Putamen (tissue), 1 donor: ENCODE results near the gene NODAL.

Source experiments
- DNase-seq: peaks from one replicate; pipeline ENCODE4 v3.0.0-alpha.2; 2016; ENCODE audit warnings: low spot score

The NODAL gene

DNA sequence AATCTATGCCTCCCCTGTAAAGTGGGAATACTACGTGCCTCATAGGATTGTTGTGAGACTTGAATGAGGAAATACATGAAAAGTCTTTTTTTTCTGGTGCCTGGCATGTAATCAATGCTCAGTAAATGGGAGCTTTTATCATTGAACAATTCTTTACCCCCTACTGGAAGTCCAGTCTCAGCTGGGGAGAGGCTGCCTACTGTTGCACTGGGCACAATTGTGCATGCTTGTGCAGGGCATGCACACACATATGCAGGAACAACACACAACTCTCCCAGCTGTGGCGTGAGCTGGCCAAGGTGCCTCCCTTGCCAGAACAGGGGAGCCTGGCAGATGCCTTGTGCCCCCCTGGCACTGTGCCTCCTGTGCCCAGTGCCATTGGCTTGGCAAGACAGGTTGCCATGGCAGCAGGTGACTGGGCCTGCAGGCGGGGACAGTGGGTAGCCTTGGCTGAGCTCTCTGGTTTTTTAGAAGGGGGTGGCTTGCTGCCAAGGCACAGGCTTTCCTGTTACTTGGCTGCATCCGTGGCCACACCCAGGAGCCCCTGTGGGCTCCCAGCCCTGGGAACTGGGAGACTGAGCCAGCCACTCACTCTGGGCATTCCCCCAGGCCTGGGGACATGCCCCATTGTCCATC is 21.0 kb upstream of the NODAL start:
- peak; percentile 71 for DNase-seq

DNA sequence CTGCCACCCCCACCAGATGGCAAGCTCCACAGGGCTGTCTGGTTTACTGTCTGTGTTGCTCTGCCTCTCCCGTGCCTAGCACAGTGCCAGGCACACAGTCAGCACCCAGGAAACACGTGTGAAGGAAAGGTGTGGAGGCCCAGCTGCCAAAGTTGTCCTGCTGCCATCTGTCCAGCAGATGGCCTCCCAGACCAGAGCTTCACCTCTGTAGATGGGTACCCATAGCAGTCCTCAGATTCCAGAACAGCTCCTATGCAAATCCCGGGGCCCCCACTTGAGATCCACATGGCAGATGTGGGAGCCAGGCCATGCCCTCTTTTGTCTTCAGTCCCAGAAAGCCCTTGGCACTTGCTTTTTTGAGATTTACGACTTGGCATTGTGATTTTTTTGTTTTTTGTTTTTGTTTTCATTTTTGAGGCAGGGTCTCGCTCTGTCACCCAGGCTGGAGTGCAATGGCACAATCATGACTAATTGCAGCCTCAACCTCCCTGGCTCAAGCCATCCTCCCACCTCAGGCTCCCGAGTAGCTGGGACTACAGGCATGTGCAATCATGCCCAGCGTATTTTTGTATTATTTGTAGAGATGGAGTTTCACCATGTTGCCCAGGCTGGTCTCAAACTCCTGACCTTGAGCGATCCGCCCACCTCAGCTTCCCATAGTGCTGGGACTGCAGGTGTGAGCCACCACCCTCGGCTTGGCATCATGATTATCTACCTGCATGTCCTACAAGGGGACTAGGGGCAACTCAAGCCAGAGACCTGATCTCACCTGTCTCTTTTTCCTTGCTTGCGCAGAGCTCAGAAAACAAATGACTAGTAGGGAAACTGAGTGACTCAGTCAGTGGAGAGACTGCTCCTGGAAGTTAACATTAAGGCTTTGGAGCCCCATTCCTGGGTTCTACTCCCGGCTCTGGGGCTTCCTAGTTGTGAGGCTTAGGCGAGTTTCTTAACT is 20.2 kb upstream of the NODAL start:
- peak; percentile 57 for DNase-seq

GRCh38 chr10:70459774-70460490 is 18.5 kb upstream of the NODAL start:
- no peak for DNase-seq

DNA sequence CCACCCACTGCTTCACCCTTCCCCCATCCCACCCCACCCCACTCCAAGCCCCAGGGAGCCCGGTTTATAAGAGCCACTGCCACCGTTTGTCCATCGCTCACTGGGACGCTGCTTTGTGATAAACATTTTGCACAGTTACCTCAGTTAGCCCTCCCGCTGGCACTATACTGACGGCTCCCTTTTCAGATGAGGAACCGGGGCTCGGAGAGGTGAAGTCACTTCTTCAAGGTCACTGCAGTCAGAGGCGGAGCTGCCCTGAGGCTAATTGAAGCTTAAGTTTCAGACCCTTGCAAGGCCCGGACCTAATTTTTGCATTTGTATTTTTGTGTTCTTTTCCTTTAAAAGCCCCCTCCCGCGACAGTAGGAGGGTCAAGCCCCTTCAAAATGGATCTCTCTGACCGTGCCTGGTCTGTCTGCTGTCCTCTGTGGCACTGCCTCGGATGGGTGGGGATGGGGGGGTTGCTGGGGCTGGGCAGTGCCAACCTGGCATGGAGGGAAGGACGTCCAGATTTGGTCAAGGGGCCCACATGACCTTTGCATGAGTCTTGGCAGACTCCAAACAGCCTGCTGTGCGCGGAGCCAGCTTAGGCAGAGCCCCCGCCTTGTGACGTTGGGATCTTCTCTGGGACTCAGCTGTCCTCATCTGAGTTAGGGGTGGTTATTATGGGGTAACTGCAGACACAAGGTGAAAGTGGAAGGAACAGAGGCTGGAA is 17.7 kb upstream of the NODAL start:
- no peak for DNase-seq

- DNase-seq: no peak
Measured at GRCh38 chr10:70458329-70459060, 17.0 kb upstream of the NODAL start.

- DNase-seq: no peak
Measured at GRCh38 chr10:70457759-70458305, 16.4 kb upstream of the NODAL start.

DNA sequence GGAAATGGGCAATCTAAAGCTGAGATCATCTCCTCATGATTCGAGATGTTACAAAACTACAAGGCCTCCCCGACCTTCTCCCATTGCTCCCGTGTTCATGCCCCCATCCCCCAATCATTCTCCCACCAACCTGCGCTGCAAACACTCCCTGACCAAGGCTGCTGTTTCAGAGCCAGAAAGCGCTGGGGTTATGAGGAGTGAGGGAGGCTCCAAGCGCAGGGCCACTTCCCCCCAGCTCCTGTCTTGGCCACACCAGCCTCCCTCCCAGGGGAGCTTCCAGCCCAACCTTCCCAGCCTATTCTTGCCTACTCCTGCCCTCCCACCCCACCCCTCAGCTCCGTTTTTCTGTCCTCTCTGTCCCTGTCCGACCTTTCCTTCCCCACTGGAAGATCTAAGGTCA is 14.7 kb upstream of the NODAL start:
- no peak for DNase-seq

DNA sequence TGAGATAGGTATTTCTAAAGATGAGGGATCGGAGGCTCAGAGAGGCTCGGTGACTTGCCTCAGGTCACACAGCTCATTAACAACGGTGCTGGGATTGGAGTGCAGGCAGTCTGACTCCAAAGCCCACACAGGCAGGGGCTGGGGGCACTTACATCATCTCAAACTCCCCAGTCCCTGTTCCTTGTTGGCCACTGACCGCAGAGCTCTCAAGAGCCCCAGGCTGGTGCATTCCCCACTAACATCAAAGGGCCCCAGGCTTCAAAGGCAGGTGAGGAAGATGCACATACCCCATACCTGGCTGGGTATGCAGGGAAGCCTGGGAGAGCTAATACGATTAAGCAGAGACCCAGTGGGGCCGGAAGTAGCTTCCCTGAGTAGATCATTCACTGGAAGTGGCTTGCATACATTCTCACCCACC is 13.7 kb upstream of the NODAL start:
- no peak for DNase-seq

- DNase-seq: no peak
Measured at GRCh38 chr10:70448236-70448635, 6.8 kb upstream of the NODAL start.

GRCh38 chr10:70445718-70446657 is 4.5 kb upstream of the NODAL start:
- DNase-seq: no peak

DNA sequence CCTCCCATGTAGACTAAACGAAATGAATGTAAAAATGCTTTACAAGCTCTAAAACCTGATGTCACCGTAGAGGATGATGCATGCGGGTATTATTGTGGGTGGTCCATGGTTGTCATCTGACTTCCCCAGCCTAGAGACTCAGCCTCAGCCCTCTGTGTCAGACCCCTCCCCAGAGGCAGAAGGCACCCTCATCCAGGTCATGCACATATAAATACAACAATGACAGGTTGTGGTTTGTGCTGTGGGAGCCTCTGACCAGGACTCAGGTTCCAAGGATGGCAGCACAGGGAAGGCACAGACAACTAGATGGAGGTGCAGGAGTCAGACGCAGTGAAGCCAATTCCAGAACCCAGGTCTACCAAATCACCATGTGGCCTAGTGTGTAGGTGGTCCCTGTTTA is 3.3 kb upstream of the NODAL start:
- DNase-seq: no peak

- no peak for DNase-seq
Measured at GRCh38 chr10:70442332-70442988, 979 bp upstream of the NODAL start.

GRCh38 chr10:70441895-70442309 is 421 bp upstream of the NODAL start:
- DNase-seq: no peak

DNA sequence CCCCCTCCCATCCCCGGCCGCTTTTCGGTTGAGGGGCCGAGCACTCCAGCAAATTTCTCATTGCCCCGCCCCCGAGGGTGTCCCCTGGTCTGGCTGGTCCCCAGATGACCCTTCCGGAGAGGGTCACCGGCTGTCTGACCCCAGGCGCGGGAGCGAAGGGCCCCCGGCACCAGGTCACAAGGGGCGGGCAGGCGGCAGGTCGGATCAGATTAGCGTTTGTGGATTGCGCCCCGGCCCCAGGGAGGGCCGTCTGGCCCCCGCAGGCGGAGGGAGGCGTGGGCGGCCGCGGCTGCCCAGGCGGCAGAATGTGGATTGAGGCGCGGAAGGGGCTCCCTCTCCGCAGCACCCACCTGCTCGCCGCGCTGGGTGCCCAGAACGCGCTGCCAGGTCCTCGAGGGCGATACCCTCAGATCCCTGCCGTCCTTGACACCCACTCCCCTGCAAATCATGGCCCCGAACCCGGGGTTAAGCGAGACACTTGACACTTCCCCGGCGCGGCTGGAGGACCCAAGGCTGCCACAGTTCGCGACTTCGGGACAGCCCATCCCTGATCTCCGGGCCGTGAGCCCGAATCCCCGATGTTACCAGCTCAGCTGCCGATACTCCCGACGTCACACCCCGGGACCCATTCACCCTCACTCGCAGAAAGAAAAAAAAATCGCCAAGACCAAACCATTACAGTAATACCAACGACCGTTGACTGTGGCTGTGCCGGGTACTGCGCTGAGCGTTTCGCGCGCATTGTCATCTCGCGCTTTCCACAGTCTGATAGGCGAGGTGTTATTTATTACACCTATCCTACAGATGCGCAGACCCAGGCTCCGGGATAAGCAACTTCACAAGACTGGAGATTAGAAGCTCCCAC is 953 bp downstream of the NODAL start:
- no peak for DNase-seq

- no peak for DNase-seq
Measured at GRCh38 chr10:70437721-70438120, 3.8 kb downstream of the NODAL start.

GRCh38 chr10:70435241-70436085 is 6.0 kb downstream of the NODAL start:
- DNase-seq: no peak

DNA sequence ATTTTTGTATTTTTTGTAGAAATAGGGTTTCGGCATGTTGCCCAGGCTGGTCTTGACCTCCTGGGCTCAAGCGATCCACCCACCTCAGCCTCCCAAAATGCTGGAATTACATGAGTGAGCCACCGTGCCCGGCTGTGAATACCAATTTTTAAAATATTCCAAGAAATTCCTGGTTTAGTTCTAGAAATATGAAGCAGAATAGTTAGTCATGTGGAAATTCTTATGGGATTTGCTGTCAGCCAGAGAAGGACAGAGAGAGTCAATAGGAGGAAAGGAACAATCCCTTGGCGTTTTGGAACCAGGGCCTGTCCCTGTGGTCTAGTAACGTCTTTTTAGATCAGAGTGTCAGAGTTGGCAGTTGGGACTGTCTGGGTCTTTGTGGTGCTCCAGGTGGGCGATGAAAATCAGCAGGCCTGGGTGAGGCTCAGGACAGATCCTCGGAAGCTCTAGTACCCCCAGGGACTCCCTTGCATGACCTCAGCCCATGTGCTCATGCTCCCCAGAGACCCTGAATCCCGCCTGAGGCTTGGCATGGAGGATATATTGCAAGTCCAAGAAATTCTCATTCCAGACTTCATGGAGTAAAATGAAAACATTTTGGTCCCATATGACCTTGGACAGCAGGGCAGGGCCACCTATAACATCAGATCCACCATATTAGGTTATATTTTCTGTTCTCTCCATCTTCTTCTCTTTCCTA is 7.8 kb downstream of the NODAL start:
- no peak for DNase-seq
